GM12878 (cell line): ENCODE data around the gene RPL26. TPM values are rescaled to one million over a fixed set of nuclear protein-coding genes. Genes with fewer than 3 reads are reported as not detected.
A peak's percentile ranks its signal among the peaks of the same experiment; 100 is the strongest.

ENCODE experiments used
- ATAC-seq: fragments of 200-7000 bp; cut with Tn5 transposase; 3 replicates; pipeline ENCODE4 v1.9.1; 2020; ENCODE audit warnings: mild to moderate bottlenecking, moderate library complexity
- BruUV-seq: library from RNA; stranded (reverse); fragments of 400-500 nt; replicated peaks from 2 replicates; lab custom pipeline; 2021; lab: Mats Ljungman, UMichigan
- CTCF ChIA-PET: fragments of 300-600 bp; sonication (Branson Sonifier 250); formaldehyde crosslinking; extraction: SDS; loops from one replicate; lab custom pipeline; 2021; ENCODE audit warnings: inconsistent platforms; lab: Yijun Ruan, JAX
- POLR2A ChIA-PET: fragments of 350-600 bp; formaldehyde crosslinking; extraction: SDS; loops from one replicate; lab custom pipeline; 2021; ENCODE audit warnings: inconsistent platforms; lab: Charles Lee
- RAD21 ChIA-PET: fragments of 300-600 bp; sonication (Branson Sonifier 250); formaldehyde crosslinking; loops from one replicate; lab custom pipeline; 2023; ENCODE audit warnings: antibody characterized with exemption; ENCODE audit not compliant: unreplicated experiment; lab: Charles Lee
- SMC1A ChIA-PET: fragments of 300-600 bp; sonication (Branson Sonifier 250); formaldehyde crosslinking; loops from one replicate; lab custom pipeline; 2023; ENCODE audit not compliant: unreplicated experiment, uncharacterized antibody; lab: Charles Lee
- DNase-seq: peaks from one replicate; pipeline ENCODE4 v3.0.0-alpha.2; 2011; ENCODE audit warnings: low read depth, low spot score
- FAIRE-seq: peaks from 3 replicates; lab custom pipeline; 2011; peaks lifted over from hg19 to GRCh38; lab: Jason Lieb, UNC
- H2AFZ ChIP-seq: 2 replicates; pipeline ENCODE4 v1.6.0; 2011; ENCODE audit warnings: low read depth, low read length, control low read depth; ENCODE audit not compliant: control insufficient read depth
- H3K27ac ChIP-seq: 2 replicates; pipeline ENCODE4 v1.5.1; 2011; ENCODE audit warnings: control low read depth; ENCODE audit not compliant: control insufficient read depth, insufficient read depth
- H3K27me3 ChIP-seq, 2 experiments: replicated peaks in 1 of 2; 2 replicates each; pipeline versions ENCODE4 v1.6.0 to v1.6.1; 2011; ENCODE audit warnings: low read length in 1 of 2; ENCODE audit not compliant: control insufficient read depth in 2 of 2, insufficient read depth in 2 of 2
- H3K36me3 ChIP-seq, 2 experiments: 2 replicates each; pipeline ENCODE4 v1.5.1; 2011; ENCODE audit warnings: low read length in 1 of 2; ENCODE audit not compliant: control insufficient read depth in 2 of 2, insufficient read depth in 2 of 2
- H3K4me1 ChIP-seq: 2 replicates; pipeline ENCODE4 v1.6.1; 2011; ENCODE audit warnings: mild to moderate bottlenecking, low read length, moderate library complexity, mixed read lengths; ENCODE audit not compliant: control insufficient read depth, insufficient read depth
- H3K4me2 ChIP-seq: 2 replicates; pipeline ENCODE4 v1.6.0; 2011; ENCODE audit warnings: control low read depth; ENCODE audit not compliant: control insufficient read depth, insufficient read depth
- H3K4me3 ChIP-seq: fragments of 200-600 bp; sonication (generic); 2 replicates; pipeline ENCODE4 v1.5.1; 2016
- H3K79me2 ChIP-seq: 2 replicates; pipeline ENCODE4 v1.6.0; 2011; ENCODE audit warnings: low read length; ENCODE audit not compliant: control insufficient read depth, insufficient read depth
- H3K9ac ChIP-seq: 2 replicates; pipeline ENCODE4 v1.8.0; 2011; ENCODE audit warnings: low read length, control low read depth, mixed read lengths; ENCODE audit not compliant: control insufficient read depth, insufficient read depth
- H3K9me3 ChIP-seq: replicated peaks from 3 replicates; pipeline ENCODE4 v1.5.1; 2011; ENCODE audit warnings: mild to moderate bottlenecking, low read length; ENCODE audit not compliant: control insufficient read depth, insufficient read depth
- H4K20me1 ChIP-seq: 2 replicates; pipeline ENCODE4 v1.6.0; 2011; ENCODE audit not compliant: control insufficient read depth, insufficient read depth
- BCL11A ChIP-seq: IDR thresholded peaks from 2 replicates; pipeline ENCODE4 v1.6.1; 2011; ENCODE audit warnings: low read depth, low read length
- EP300 ChIP-seq, 2 experiments: fragments of 150-350 bp in 1 of 2; IDR thresholded peaks; 2 replicates each; pipeline ENCODE4 v1.6.1; 2011 to 2012; ENCODE audit warnings: low read depth in 2 of 2, low read length in 2 of 2, borderline replicate concordance in 1 of 2, improper control_type of control experiment in 1 of 2, inconsistent platforms in 1 of 2; ENCODE audit not compliant: control insufficient read depth in 1 of 2
- HCFC1 ChIP-seq: fragments of 150-350 bp; IDR thresholded peaks from 2 replicates; pipeline ENCODE4 v1.6.1; 2014; ENCODE audit warnings: low read length
- IKZF2 ChIP-seq, 2 experiments: fragments of 450-650 bp; IDR thresholded peaks; 2 replicates each; pipeline ENCODE4 v1.6.1; 2017; ENCODE audit warnings: mild to moderate bottlenecking in 2 of 2, moderate library complexity in 2 of 2
- IRF3 ChIP-seq: fragments of 450-650 bp; IDR thresholded peaks from 2 replicates; pipeline ENCODE4 v1.6.1; 2014; ENCODE audit warnings: mild to moderate bottlenecking
- KAT2A ChIP-seq: conservative IDR thresholded peaks from 2 replicates; pipeline ENCODE4 v1.6.1; 2011; ENCODE audit warnings: low read depth, low read length; ENCODE audit not compliant: control insufficient read depth
- MEF2A ChIP-seq: IDR thresholded peaks from 2 replicates; pipeline ENCODE4 v1.6.1; 2011; ENCODE audit warnings: low read depth, mild to moderate bottlenecking, low read length, moderate library complexity; ENCODE audit not compliant: insufficient read depth
- MLLT1 ChIP-seq: fragments of 450-650 bp; IDR thresholded peaks from 2 replicates; pipeline ENCODE4 v1.6.1; 2016; ENCODE audit warnings: mild to moderate bottlenecking
- MTA2 ChIP-seq: fragments of 450-650 bp; IDR thresholded peaks from 2 replicates; pipeline ENCODE4 v1.6.1; 2016; ENCODE audit warnings: low read depth, mild to moderate bottlenecking, moderate library complexity
- MTA3 ChIP-seq: IDR thresholded peaks from 2 replicates; pipeline ENCODE4 v1.6.1; 2012; ENCODE audit warnings: low read length, inconsistent platforms, borderline replicate concordance
- NFIC ChIP-seq: IDR thresholded peaks from 2 replicates; pipeline ENCODE4 v1.6.1; 2012; ENCODE audit warnings: low read depth, mild to moderate bottlenecking, inconsistent platforms, low read length, moderate library complexity
- NFXL1 ChIP-seq: fragments of 450-650 bp; IDR thresholded peaks from 2 replicates; pipeline ENCODE4 v1.6.1; 2017; ENCODE audit warnings: antibody characterized with exemption, mild to moderate bottlenecking, borderline replicate concordance
- POLR2AphosphoS2 ChIP-seq: IDR thresholded peaks from 2 replicates; pipeline ENCODE4 v1.6.1; 2011; ENCODE audit warnings: low read depth, mild to moderate bottlenecking, low read length, improper control_type of control experiment, moderate library complexity
- RB1 ChIP-seq: fragments of 450-650 bp; formaldehyde crosslinking; IDR thresholded peaks from 2 replicates; pipeline ENCODE4 v1.6.1; 2017; ENCODE audit warnings: mild to moderate bottlenecking, borderline replicate concordance
- RBBP5 ChIP-seq: fragments of 200-600 bp; sonication (generic); conservative IDR thresholded peaks from 2 replicates; pipeline ENCODE4 v1.6.1; 2016
- SIN3A ChIP-seq: IDR thresholded peaks from 2 replicates; pipeline ENCODE4 v1.6.1; 2012; ENCODE audit warnings: low read depth, low read length, improper control_type of control experiment
- STAT3 ChIP-seq: IDR thresholded peaks from 2 replicates; pipeline ENCODE4 v1.6.1; 2011; ENCODE audit warnings: low read depth, low read length, improper control_type of control experiment
- WGBS: methylation state at CpG from one replicate; pipeline ENCODE4 v1.1.6; 2016; ENCODE audit warnings: low lambda C conversion rate; ENCODE audit not compliant: insufficient replicate concordance, insufficient coverage; ENCODE audit errors: missing lambda C conversion rate; 5-methylcytosine and 5-hydroxymethylcytosine counted together
- in situ Hi-C: fragments of 300-500 bp; cut with MboI; formaldehyde crosslinking; loops from 9 replicates; pipeline ENCODE4 v1.14.3; 2018; ENCODE audit warnings: mixed read lengths
- intact Hi-C: fragments of 100-400 bp; cut with micrococcal nuclease; formaldehyde crosslinking; loops from one replicate; pipeline ENCODE4 v1.14.2; 2022; ENCODE audit not compliant: unreplicated experiment
- polyA plus RNA-seq, 11 experiments: library from polyadenylated mRNA; depleted of rRNA in 4 of 11; unstranded in 6 of 11; stranded (reverse) in 5 of 11; fragments of >200 nt; fragmentation: Nextera tagmentation in 4 of 11; fragmentation: Illumina TruSeq in 1 of 11; extraction: Ambion mirVana in 4 of 11; extraction: Trizol in 1 of 11; gene quantifications; 1 replicate in 1 of 11; 2 replicates in 10 of 11; pipeline versions ENCODE4 v1.2.1 to v1.2.3, GENCODE V29; 2011 to 2016; ENCODE audit warnings: inconsistent platforms in 2 of 11, missing spikeins in 2 of 11, low read depth in 1 of 11
- total RNA-seq, 4 experiments: library from RNA; depleted of rRNA in 3 of 4; stranded (reverse); fragments of >200 nt in 3 of 4; fragmentation: Illumina TruSeq in 1 of 4; extraction: Trizol in 1 of 4; gene quantifications; 2 replicates each; pipeline versions ENCODE4 v1.2.1 to v1.2.3, GENCODE V29; 2013 to 2021
- TF ChIP-seq, protein P1 (sequence below): IDR thresholded peaks from 2 replicates; pipeline ENCODE4 v1.6.1; 2012; ENCODE audit warnings: low read length, inconsistent platforms

The RPL26 gene
- total and polyA plus RNA-seq, 10 of the 15 experiments (the other 5 are each of a cell fraction or from before 2014, with no cell fraction given), result 1,451 to 9,244 (median 4,326) TPM

DNA sequence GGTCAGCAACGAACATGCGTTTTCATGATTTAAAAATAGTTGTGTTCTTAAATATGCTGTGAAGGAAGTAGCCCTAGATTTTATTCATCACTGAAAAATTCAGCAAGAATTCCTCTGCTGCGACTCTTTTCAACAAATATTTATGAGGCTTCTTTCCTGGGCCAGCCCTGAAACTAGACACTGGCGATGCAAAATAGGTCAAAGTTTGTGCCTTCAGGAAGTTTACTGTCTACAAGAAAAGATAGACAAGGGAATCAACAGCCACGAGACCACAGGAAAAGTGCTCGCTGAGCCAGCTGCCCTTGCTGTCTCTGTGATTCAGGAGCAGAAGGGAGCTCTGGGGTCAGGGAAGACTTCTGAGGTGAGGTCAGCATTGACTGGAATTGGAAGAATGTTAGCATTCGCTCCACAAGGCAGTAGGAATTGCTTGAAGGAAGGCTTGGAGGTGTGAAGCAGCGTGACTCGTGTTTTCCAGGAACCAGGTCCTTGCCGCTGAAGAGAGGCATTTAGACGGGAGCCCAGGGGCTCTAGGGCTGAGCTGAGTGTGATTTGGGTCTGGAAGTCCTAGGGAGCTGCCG, 1.9 kb upstream of the RPL26 start (continued):
- TF ChIP-seq EP300 (IDR thresholded peaks at IDR 0.05; ENCODE audit: borderline replicate concordance in 1 of 2, control insufficient read depth in 1 of 2, low read depth in 2 of 2, low read length in 2 of 2) (no peak), KAT2A (no peak), MLLT1 (no peak), POLR2AphosphoS2 (no peak), MEF2A (no peak), IKZF2 (IDR thresholded peaks at IDR 0.05) (no peak), BCL11A (no peak)

DNA sequence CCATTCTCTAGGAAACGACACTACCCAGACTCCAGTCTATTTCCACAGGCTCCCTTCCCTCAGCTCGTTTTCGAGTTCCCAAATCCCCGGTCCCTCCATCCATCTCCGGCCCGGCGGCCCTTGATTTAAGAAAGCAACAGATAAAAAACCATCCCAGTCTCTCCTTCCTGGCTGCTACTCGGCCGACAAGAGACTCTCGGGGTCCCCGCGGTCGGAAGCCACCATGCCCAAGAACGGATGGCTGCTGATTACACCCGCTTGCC, 182 bp downstream of the RPL26 start:
- intact Hi-C loops (loop anchor here (10.0 kb wide), 1 partner anchor 362 kb away; the partner anchor contains the start of gene CCDC42), in situ Hi-C loops (no loop called here)
- POLR2A ChIA-PET, result no interaction called here
- no peak for TF ChIP-seq STAT3
- TF ChIP-seq, protein P1, sequence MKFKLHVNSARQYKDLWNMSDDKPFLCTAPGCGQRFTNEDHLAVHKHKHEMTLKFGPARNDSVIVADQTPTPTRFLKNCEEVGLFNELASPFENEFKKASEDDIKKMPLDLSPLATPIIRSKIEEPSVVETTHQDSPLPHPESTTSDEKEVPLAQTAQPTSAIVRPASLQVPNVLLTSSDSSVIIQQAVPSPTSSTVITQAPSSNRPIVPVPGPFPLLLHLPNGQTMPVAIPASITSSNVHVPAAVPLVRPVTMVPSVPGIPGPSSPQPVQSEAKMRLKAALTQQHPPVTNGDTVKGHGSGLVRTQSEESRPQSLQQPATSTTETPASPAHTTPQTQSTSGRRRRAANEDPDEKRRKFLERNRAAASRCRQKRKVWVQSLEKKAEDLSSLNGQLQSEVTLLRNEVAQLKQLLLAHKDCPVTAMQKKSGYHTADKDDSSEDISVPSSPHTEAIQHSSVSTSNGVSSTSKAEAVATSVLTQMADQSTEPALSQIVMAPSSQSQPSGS, result no peak; the same call in 1 of the 2 replicates
- peak; percentile 93 for TF ChIP-seq RBBP5
- TF ChIP-seq MEF2A, result peak; percentile 34; the same call in 1 of the 2 replicates
- 0 out of 2 replicates have a peak, but pooled peaks have one; percentile 65 for TF ChIP-seq SIN3A
- TF ChIP-seq MTA3, result peak; percentile 71; the same call in 1 of the 2 replicates
- TF ChIP-seq MLLT1, result peak; percentile 86
- TF ChIP-seq NFXL1, result no peak
- no peak for TF ChIP-seq HCFC1
- TF ChIP-seq MTA2, result no peak
- TF ChIP-seq NFIC, result 0 out of 2 replicates have a peak, but pooled peaks have one; percentile 27
- TF ChIP-seq IRF3, result no peak
- TF ChIP-seq RB1, result no peak

More for the DNA sequence above, 182 bp downstream of the RPL26 start:
- H4K20me1 ChIP-seq, result peaks cover 9% of the 10 kb centered on the region
- H3K27me3 ChIP-seq, result no peaks in the 10 kb centered on the region
- peak overlapping the region; percentile 88 for H3K9ac ChIP-seq
- H3K4me1 ChIP-seq, result no peaks in the 10 kb centered on the region; the same call in 1 of the 2 replicates
- H3K27ac ChIP-seq, result peak overlapping the region; percentile 76
- ChIA-PET CTCF (interaction anchor here (0.6 to 1.6 kb wide), 5 partner anchors 22 to 363 kb away, joined by 3 to 4 read pairs (median 3); partner anchors contain the start of gene RANGRF), RAD21 (interaction anchor here (3.1 kb wide), 1 partner anchor 363 kb away, joined by 8 read pairs; no protein-coding TSS in a partner anchor), SMC1A (no interaction called here)
- BruUV-seq, result no TSS peak
- DNase-seq, result no peak
- no peak; the same call in 2 of the 3 replicates for ATAC-seq
- peaks cover 47% of the 10 kb centered on the region for H3K79me2 ChIP-seq
- WGBS, result 0% methylated on average over 15 of the region's 15 CpGs
- no peak for FAIRE-seq
- H3K9me3 ChIP-seq, result no peaks in the 10 kb centered on the region
- peak overlapping the region; percentile 43 for H2AFZ ChIP-seq
- H3K4me3 ChIP-seq, result peak overlapping the region; percentile 84
- H3K36me3 ChIP-seq, result peaks cover 7 to 25% of the 10 kb centered on the region in 2 experiments
- H3K4me2 ChIP-seq, result no peak overlapping the region
